Measurements from ENCODE around the gene KRIT1.

The KRIT1 gene

GRCh38 chr7:92150450-92151017 lies 95.2 kb downstream of the KRIT1 start:
- no peak for DNase-seq

GRCh38 chr7:92149736-92150239 lies 95.9 kb downstream of the KRIT1 start:
- no peak for DNase-seq

Data from CD4-positive, alpha-beta T cell treated with Interferon gamma for 1 hour (primary cell).